Measurements from ENCODE around the gene TMEM237.

GRCh38 chr2:201649442-201649841 lies 6.1 kb upstream of the TMEM237 start:
- TF ChIP-seq CTCF (IDR thresholded peaks at IDR 0.05) (no peak), POLR2A (IDR thresholded peaks at IDR 0.05) (no peak)

Measured in lower leg skin (tissue), 3 donors.